Right ventricle myocardium superior (tissue), 1 donor: ENCODE measurements around the gene KIAA0319L. TPM values are rescaled to one million over a fixed set of nuclear protein-coding genes. Genes with fewer than 3 reads are reported as not detected.
"Not testable (repeated sequence)": the region's sequence is repeated elsewhere in the genome, so short reads cannot be mapped to it uniquely, and the experiment has no call there.

Source experiments
- ATAC-seq: fragments of 200-7000 bp; cut with Tn5 transposase; one replicate; pipeline ENCODE4 v1.9.1; 2020; ENCODE audit warnings: mild to moderate bottlenecking; ENCODE audit not compliant: poor library complexity
- DNase-seq: peaks from one replicate; pipeline ENCODE4 v3.0.0-alpha.2; 2020
- intact Hi-C: fragments of 100-400 bp; cut with DNase I; formaldehyde crosslinking; loops from one replicate; pipeline ENCODE4 v1.11.2; 2022
- total RNA-seq: library from RNA; stranded (reverse); fragmentation: NEBNext Ultra II Directional; extraction: Animal tissue kit (Norgen Biotek cat#: 25700); gene quantifications from one replicate; pipeline ENCODE4 v1.2.1, GENCODE V29; 2021
- donor health status: DM: no; HTN: yes; CAD: no; lungs with severe emphysema.

Gene KIAA0319L
- total RNA-seq, 1 donor from 2014 or later = 62.1 TPM

DNA sequence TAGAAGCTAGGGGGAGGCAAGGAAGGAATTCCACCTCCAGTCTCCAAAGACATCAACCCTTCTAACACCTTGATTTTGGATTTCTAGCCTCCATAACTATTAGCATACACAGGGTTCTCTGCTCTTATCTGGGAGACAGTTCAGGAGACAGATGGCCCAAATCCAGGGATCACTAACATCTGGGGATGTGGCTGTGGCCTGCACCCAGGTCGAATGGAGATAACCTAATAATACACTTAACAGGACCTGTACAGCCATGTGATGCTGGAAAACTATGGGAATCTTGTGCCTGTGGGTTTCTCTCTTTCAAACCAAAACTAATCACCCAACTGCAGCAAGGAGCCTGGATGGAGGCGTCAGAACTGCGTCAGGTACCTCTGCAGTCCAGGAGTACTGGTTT, 47.6 kb downstream of the KIAA0319L start:
- ATAC-seq = no peak

DNA sequence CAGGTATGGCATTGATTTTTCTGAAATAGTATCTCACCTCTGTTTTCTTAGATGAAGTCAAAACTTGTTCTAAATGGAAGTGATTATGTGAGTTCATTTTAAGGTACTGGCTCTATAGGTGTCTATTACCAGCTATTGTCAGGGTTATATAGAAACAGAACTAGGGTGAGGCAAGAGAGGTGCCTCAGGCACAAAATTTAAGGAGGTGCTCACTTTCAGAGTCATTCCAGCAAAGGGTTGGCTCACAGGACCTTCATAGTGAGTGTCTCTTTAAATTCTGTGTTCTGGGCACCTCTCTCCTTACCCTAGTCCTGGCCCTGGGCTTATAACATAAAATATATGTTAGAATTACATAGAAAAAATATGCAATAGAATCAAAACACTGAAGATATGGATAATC, 49.3 kb downstream of the KIAA0319L start:
- ATAC-seq (no peak), DNase-seq (no peak)
- intact Hi-C loops = no loop called here

More for the DNA sequence above, 47.6 kb downstream of the KIAA0319L start:
- intact Hi-C loops = no loop called here
- DNase-seq = no peak

GRCh38 chr1:35506960-35507912, 50.0 kb downstream of the KIAA0319L start:
- DNase-seq (no peak), ATAC-seq (no peak)
- intact Hi-C loops = no loop called here

DNA sequence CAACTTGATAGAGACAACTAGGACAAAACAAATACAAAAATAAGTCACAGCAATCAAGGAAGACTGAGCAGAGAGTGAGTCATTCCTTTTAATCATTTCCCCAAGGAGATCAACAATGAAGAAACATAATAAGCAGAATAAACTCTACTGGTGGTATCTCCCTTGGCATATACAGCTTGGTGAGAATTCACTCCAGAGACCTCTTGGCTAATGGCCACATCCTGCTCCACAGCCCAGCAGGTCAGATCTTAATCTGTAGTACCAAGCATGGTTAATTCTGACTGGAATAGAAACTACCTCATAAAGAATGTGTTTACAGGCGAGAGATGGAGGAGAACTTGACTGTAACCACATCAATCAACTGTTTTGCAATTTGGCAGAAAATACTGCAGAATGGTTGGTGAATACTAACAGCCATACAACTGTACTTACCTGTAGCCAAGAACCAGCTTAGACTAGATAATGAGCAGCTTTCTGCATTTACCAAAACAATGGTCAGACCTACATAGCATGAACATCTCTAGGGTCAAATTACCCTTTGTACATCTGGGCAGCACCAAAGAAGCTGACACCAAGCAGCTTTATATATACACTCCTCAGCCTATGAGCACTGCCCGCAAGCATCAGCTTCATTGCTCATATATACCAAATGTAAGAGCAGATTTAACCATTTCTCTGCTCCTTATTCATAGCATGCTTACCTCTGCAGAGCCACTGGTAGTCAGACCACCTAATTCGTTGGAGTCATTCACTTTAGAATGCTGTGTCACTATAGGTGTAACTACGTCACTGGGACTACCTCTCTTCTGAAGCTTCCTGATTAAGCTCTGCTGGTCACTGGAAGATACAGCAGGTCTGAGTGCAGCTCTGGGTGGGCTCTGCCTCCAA, 51.0 kb downstream of the KIAA0319L start:
- intact Hi-C loops = no loop called here
- ATAC-seq (peak; percentile 40), DNase-seq (no peak)

GRCh38 chr1:35502242-35502641, 55.0 kb downstream of the KIAA0319L start:
- DNase-seq = no peak
- no peak for ATAC-seq
- intact Hi-C loops = no loop called here

- DNase-seq (no peak), ATAC-seq (no peak)
- intact Hi-C loops = no loop called here
Observed at GRCh38 chr1:35500439-35500838, 56.8 kb downstream of the KIAA0319L start.

- intact Hi-C loops = no loop called here
- ATAC-seq (peak; percentile 67), DNase-seq (no peak)
Observed at GRCh38 chr1:35499652-35500176, 57.5 kb downstream of the KIAA0319L start.

- no peak for ATAC-seq
- DNase-seq = no peak
- intact Hi-C loops = no loop called here
Observed at GRCh38 chr1:35499231-35499630, 58.0 kb downstream of the KIAA0319L start.

GRCh38 chr1:35497571-35497970, 59.6 kb downstream of the KIAA0319L start:
- intact Hi-C loops = no loop called here
- ATAC-seq (no peak), DNase-seq (no peak)

GRCh38 chr1:35490250-35490649, 67.0 kb downstream of the KIAA0319L start:
- intact Hi-C loops = no loop called here
- ATAC-seq (no peak), DNase-seq (no peak)

DNA sequence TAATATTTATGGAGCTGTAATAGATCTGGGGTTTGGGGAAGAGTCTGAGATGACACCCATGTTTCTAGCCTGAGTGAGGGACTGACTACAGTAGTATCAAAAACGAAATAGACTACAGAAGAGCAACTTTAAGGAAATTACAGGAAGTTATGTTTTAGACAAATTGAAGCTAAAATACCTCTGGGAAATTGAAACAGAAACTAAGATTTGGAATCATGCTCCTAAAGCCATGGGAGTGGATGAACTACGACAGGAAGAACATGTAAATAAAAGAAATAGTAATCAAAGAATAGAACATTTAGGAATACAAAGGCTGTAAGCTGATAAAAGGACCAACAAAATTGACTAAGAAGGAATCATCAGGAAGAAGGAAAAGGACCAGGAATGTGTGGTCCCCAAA, 68.9 kb downstream of the KIAA0319L start:
- intact Hi-C loops = no loop called here
- peak; percentile 27 for ATAC-seq
- no peak for DNase-seq

DNA sequence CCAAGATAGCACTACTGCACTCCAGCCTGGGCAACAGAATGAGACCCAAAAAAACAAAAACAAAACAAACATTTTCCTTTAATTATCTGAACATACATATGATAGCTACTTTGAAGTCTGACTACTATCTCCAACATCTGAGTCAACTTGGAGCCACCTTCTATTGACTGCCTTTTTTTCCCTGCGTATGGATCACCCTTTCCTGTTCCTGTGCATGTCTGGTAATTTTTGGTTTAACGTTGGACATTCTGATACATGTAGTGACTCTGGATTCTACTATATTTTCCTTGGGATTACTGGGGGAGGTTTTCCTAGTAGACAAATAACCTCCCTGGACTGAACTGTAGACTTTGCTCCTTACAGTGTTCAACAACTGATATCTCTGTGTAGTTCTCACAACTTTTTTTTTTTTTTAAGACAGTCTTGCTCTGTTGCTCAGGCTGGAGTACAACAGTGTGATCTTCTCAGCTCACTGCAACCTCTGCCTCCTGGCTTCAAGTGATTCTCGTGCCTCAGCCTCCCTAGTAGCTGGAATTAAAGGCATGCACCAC, 70.3 kb downstream of the KIAA0319L start:
- ATAC-seq (no peak), DNase-seq (no peak)
- intact Hi-C loops = no loop called here

DNA sequence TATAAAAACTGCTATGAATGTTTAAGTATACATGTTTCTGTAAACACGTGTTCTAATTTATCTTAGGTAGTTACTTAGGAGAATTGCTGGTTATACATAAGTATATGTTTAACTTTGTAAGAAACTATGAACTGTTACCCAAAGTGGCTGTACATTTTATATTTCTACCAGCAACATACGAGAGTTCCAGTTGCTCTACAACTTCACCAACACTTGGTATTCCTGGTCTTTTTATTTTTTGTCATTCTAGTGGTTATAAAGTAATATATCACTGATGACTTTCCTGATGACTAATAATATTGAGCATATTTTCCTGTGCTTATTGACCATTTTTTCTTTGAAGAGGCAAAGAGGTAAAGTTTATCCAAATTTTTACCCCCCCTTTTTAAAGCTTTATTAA, 76.0 kb downstream of the KIAA0319L start:
- ATAC-seq = no peak
- intact Hi-C loops = no loop called here

DNA sequence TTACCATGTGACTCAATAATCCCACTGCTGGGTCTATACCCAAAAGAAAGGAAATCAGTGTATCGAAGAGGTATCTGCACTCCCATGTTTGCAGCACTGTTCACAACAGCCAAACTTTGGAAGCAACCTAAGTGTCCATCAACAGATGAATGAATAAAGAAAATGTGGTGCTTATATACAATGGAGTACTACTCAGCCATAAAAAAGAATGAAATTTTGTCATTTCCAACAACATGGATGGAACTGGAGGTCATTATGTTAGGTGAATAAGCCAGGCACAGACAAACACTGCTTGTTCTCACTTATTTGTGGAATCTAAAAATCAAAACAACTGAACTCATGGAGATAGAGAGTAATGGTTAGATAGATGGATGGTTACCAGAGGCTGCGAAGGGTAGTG, 79.3 kb downstream of the KIAA0319L start:
- no peak for DNase-seq
- intact Hi-C loops = no loop called here
- ATAC-seq = no peak

More for the DNA sequence above, 76.0 kb downstream of the KIAA0319L start:
- DNase-seq = no peak

DNA sequence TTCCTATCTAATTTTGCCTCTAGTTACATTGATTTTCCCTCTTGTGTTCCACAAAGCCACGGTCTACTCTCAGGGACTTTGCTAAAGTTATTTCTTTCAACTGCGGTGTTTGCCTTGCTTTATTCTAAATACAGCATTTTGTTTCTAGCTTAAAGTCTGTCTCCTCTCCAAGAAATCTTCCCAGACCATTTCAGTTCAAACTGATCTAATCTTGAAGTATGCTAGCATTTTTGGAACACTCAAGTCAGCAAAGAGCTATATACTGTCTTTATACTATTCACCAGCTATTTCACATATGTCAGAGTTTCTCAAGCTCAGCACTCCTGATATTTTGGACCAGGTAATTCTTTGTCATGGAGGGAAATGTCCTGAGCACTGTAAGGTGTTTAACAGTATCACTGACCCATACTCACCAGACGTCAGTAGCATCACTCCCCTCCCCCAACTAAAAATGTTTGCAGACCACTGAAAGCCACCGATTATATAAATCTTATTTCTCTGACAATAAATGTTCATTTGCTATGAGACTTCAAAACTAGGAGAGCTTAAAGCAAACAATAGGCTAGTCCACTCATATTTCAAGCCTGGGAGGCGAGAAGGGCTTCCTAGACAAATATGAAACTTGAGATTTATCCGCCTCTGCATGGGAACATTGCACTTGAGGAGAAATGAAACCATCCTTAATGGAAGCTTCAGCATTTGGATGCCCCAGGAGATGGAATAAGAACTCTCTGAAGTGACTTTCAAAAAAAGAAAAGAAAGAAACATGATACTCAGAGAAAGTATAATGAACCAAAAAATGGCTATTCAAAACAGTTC, 81.1 kb downstream of the KIAA0319L start:
- intact Hi-C loops = no loop called here
- no peak for DNase-seq
- no peak for ATAC-seq

DNA sequence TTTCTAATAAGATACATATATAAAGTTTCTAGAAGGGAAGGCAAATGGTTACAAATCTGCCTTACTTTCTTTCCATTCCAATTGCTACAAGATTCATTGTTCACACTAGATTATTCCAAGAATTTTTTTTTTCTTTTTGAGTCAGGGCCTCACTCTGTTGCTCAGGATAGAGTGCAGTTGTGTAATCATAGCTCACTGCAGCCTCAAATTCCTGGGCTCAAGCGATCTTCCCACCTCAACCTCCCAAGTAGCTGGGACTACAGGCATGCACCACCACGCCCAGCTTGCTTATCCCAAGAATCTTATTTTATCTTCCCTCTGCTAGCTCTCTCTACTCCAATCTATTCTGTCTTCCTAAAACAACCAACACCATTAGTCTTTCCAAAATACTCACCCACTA, 81.8 kb downstream of the KIAA0319L start:
- DNase-seq = no peak
- intact Hi-C loops = no loop called here
- no peak for ATAC-seq

DNA sequence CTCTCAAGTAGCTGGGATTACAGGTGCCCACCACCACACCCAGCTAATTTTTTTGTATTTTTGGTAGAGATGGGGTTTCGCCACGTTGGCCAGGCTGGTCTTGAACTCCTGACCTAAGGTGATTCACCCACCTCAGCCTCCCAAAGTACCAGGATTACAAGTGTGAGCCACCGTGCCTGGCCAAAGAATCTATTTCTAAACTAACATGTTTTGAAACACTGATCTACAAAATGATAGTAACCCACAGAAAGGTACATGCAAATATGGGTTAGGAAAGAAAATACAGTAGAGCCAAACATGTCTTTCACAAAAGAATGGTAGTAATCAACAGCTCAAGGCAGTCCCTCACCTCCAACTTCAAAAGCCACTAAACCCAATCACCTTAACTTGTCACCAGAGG, 84.0 kb downstream of the KIAA0319L start:
- intact Hi-C loops, ATAC-seq, DNase-seq: not testable (repeated sequence)

DNA sequence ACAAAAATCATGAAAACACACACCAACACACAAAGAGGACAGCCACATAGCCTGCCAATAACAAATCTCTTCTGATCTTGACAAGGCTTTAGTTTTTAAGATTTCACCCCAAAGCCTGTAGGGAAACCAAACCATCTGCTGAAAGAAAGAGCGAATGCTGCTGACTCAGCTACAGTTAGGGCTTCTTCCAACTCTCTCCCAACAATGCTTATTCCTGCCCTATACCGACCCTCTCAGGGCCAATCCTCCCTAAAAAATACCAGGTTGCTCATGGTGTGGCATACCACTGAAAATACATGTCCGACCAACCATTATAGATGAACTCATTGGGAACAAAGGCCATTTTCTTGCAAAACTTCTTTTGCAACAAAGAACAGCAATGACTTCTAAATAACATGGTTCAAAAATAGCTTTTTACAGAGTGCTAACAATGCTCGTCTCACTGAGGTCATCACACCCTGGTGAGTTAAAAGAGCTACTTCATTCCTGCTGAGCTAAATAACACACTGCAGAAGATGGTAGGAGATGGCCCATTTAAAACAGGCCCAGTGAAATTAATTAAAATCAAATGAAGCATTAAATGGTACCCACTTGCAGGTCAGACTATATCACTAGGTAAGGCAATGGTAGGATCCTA, 86.1 kb downstream of the KIAA0319L start:
- intact Hi-C loops = no loop called here
- DNase-seq (no peak), ATAC-seq (no peak)
